ENCODE data around the gene KCNJ10.
A peak's percentile ranks its signal among the peaks of the same experiment; 100 is the strongest.

KCNJ10 gene

DNA sequence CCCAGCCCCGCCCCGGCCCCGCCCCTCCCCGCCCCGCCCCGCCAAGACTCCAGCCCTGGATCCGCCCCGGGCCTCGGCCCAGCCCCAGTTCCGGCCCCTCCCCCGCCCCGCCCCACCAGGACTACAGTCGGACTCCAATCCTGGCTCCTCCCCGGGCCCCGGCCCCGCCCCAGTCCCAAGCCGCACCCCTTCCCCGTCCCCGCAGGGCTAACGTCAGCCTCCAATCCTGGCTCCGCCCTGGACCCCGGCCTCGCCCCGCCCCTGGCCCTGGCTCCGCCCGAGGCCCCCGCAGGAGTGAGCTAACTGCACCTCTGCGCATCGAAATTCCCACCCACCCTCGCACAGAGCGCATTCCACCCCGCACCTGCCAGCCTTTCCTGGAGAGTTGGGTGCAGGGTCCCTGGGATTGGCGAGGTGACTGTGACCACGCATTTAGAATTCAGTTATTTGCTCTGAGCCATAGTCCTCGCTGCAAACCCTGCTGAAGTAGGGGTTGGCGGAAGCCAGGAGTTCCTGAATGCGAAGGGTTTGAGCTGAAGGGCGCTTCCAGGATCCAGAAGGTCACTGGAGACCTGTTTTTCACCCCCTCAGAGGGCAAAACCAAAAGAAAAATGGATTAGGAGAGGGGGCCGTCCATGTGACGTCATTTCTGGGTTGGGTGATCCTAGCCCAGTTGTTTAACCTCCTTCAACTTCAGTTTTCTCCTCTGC is 29.0 kb upstream of the KCNJ10 start:
- DNase-seq, result peak; percentile 99

DNA sequence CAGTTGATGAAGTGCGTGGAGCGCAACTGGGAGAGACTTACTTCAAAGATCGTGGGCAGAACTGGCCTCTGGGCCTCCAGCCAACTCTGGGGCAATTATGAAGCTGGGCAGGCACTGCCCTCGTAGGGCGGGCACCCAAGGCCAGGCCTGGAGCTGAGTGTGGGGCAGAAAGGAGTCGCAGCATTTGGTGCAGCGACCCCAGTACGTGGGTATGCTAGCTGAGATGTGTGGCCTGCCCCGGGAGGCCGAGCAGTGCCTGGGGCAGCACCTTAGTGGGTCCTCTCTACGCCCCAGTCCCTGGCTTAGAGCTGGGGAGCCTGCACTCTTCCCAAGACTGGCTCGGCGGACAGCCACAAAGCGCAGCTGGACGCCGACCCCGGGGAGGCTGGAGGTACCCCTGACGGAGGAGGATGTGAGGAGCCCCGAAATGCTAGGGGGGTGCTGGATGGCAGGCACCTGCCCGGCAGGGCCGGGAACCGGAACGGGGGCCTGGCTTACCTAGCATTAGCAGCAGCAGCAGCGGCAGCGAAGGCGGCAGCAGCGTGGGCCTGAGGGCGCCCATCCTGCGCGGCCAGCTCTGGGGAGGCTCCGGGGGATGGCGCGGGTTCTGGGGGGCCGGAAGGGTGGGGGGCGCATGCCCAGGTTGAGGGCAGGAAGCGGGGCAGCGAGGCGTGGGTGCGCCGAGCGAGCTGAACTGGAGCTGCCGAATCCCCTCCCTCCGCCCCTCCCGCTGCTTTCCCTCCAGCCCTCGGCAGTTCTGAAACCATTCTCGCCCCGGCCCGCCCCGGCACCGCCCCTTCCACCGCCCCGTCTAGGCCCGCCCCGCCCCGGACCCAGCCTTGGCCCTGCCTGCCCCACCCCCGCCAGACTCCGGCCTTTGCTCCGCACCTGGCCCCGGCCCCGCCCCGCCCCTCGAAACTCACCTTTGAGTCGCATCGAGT is 28.2 kb upstream of the KCNJ10 start, which contains the start of gene IGSF8:
Gene IGSF8, minus strand, starts transcription at position 709 of the 941 bp plus-strand sequence. Its CDS starts 147 bp downstream, at position 562.
- peak; percentile 93 for DNase-seq

DNA sequence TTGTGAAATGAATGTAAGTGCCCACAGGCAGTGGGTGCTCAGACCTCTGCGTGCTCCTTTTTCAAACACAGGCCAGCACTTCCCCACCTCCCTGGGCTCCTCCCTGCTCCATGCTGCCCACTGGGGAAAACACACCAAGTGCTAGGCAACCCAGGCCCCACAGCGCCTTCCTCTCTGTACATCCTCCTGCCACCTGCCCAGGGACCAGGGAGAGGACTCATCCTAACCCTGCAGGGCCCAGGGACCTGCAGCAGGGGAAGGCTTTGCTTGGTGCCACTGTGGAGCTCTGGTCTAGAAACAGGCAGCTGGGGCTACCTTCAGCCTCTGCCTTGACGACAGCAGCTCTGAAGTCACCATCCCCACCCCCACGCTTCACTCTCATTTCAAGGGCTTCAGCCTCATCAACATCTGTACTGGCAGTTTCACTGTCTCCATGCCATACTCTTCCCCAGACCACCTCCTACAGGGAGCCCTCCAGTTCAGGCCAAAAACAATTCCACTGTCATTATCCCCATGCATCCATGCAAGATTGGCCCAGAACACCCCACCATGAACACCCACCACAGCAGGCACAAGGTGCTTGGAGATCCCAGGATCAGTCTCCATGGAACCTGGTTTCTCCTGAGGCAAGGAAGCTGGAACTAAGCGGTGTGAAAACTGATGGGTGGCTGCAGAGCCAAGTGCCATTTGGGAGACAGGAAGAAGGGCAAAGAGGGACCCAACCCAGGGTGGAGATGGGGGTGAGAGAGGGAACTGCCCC is 27.4 kb upstream of the KCNJ10 start:
- no peak for DNase-seq

DNA sequence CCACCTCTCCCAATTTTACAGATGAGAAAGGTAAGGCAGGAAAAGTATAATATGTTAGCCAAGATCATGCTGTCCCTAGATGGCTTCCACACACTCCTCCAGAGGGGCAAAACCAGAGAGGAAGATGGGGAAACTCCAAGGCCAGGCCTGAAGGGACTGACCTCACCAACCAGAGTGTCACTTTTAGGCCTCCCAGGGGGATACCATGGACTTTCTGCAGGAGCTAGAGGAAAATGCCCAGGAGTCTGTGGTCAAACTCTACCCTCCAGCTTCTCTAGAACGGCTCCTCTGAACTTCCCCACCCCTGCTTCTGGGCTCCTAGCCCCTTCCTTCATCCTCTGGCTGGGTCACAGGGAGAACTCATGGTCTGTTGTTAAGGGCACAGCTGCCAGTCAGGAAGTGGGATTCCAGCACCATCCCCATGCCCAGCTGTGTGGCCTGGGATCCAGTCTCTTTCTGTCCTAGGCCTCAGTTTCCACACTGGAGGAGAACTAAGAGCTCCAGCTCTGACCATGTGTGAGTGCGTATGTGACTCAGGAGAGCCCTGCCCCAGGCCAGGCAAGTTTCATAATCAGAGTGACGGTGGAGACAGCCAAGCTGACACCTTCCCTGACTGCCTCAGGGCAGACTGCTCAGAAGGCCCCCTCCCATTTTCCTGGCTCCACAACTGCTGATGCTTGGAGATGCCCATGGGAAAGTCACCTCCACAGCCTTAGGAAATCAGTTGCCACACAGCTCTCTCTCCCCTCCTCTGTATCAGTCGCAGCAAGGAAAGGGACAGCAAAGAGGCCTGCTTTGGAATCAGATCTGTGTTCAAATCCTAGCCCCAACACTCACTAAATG is 26.5 kb upstream of the KCNJ10 start:
- no peak for DNase-seq

DNA sequence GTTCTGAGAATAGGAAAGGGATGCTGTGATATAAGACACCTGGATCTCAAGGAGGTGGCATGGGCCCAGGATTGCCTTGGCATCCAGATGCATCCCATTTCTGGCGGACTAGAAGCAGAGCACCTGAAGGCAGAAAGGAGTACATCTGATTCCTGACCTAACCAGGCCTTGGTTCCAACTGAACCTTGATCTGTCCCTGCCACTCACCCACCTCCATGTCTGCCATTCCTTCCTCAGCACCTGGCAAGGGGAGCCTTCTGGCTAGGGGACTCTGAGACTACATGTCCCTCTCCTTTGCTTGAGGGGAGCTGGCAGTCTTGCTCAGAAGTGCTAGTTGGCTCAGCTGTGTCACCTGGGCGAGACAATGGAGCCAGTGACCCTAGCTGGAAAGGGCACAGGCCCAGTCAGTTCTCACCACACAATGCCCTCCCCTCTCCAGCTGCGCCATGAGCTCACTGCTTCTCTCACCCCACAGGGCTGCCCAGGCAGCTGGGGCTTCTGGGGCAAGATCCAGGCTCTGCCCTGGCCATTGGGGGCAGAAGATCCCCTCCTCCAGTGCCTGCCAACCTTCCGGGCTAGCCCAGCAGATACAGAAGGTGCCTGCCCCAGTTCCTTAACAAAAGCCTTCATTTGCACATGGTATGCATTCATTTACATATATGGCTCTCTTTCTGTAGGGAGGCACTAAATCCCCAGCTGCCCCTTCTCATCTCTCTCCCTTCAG is 25.6 kb upstream of the KCNJ10 start:
- DNase-seq, result no peak

DNA sequence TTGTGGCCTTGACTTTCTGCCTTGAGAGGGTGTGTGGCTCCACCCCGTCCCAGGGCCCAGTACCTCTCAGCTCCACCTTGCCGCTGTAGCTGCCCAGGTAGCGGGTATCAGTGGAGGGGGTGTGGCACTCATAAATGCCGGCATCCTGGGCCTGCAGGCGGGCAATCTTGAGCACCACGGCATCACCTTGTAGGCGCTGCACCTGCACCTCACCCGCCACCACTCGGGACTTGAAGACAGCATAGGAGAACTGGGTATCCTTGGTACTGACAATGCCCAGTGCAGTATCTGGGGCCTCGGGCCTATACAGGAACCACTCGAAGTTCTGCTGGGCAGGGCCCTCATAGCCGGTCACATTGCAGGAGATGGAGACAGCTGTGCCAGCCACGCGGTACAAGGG is 24.8 kb upstream of the KCNJ10 start:
- no peak for DNase-seq

DNA sequence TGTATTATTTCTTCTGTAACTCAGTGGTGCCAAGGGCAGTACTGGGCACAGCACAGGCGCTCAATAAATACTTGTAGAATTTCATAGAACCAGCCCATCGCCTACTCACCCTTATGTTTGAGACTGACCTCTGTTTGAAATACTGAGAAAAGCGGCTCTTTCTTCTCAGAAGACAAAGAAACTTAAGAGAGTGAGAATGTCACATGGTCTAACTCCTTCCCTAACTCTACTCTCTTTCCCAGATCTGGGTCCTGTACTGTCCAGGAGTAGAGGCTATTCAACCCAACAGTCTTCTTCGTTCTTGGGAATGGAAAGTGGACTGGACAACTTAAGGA is 24.3 kb upstream of the KCNJ10 start:
- DNase-seq, result no peak

DNA sequence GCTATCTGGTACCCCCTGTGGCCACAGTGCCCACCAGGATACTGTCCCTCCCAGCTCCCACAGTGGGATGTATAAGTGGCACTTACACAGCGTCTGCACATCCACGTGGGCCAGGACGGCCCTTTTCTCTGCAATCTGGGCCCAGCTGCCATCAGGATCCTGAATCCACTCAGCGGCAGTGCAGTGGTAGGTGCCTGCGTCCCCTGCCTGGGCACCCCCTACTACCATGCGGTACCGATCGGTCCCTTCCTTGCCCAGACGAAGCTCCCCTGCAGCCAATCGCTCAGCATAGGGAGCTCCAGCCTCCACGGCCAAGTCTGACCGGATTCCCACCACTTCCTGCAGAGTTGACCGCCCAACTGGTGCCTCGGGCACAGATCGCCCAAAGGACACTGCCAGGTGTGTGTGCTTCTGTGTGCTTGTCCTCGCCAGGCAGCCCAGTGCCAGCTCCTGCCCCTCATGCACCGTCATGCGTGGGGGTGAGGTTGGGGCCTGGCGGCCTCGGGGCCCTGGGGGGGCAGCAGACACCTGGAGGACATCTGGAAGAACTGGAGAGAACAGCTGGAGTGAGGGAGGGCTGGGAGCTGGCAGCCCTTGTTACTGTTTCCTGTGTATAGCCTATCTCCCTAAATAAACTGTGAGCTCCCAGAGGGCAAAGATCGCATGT is 23.8 kb upstream of the KCNJ10 start:
- DNase-seq, result no peak

DNA sequence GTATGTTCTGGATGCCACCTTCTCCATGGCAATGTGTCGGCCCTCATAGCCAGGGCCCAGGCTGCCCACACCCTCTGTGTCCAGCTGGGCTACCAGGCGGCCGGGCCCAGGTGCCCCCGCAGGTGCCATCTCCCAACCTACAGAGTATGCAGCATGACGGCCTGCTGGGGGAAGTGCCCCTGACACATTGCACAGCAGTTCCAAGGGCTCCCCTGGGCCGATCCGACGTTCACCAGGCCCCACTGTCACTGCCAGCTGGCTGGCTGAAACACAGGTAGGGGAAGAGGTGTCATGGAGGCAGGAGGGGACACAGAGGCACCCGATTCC is 23.1 kb upstream of the KCNJ10 start:
- DNase-seq, result no peak

DNA sequence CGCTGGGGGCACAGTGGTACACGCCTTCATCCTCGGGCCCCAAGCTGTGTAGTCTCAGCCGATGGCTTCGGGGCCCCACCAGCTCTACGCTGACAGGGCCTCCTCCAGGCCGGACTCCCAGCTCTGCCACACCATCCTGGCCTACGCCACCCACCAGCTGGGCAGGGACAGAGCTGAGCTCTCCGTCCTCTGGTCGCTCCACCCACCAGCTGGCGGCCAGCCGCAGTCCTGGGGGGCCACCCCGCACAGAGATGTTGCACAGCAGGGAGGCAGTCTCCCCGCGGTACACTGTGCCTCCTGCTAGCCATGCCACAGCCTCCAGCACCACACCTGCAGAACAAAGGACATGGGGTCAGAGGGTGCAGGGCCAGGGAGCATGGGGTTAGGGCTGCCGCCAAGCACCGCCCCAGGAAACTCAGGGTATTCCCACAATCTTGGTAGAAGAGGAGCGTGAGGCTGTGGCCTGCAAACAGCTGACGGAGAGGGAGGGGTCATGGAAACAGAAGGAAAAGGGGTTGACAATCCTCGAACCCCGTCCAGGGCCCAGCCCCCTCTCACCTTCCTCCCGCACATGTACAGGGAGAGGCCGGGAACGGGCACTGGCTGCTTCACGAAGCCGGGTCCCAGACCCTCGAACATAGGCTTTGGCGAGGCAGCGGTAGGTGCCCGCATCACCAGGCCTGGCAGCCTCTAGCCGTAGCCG is 22.6 kb upstream of the KCNJ10 start:
- no peak for DNase-seq

DNA sequence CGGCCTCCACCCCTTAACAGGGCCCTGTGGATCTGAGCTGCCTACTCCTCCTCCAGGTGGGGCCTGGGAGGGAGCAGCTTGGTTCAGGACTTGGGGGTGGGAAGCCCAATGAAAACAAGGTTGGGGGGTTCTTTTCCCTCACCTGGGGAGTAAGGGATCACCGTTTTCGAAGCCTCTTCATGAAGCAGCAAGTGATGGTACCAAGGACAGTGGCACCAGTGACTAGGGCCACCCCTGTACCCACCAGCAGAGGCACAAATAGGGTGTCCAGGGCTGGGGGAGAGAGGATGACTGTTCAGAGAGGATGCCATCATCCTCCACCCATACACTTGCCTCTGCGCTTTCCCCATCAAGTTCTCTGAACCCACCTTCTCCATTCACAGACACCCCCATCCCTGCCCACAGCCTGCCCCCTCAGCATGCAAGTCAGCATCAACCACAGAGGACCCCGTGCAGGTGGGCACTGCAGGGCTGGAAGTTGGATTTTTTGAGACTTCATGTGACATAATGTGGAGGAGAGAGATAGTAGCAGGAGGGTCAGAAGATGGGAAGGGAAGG is 21.8 kb upstream of the KCNJ10 start:
- no peak for DNase-seq

DNA sequence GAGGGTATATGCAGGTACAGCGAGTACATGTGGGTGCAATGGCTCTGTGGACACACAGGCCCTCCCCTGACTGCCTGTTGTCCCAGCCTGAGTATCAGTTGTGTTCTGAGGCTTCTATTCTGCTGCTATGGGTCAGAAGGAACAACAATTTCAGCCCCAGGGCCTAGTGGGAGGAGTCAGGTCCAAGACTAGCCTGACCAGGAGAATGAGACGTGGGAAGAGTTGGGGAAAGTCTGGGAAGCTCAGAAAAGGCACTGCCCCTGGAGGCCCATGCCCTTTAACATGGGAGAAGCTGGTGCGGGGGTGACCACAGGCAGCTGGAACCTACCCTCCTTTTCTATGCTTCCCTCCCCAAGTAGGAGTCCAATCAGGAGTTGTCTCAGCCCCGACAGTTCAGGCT is 20.8 kb upstream of the KCNJ10 start:
- DNase-seq, result no peak

DNA sequence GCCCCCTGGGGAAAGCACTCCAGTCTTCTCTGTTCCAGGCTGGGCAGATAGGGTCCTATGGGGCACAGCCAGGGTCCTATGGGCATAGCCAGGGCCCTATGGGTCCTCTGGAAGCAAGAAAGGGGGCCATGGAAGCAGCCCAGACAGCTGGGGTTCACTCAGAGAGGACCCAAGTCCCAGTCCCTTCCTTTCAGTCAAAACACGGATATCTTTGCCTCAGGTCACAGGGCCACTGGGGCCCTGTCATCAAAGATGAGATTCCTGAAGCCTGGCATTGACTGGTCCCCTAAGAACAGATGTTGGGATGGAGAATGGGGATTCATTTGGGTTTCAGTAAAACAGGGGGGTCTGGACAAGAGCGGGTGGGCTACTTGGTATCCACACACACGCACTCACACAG is 19.9 kb upstream of the KCNJ10 start:
- no peak for DNase-seq

DNA sequence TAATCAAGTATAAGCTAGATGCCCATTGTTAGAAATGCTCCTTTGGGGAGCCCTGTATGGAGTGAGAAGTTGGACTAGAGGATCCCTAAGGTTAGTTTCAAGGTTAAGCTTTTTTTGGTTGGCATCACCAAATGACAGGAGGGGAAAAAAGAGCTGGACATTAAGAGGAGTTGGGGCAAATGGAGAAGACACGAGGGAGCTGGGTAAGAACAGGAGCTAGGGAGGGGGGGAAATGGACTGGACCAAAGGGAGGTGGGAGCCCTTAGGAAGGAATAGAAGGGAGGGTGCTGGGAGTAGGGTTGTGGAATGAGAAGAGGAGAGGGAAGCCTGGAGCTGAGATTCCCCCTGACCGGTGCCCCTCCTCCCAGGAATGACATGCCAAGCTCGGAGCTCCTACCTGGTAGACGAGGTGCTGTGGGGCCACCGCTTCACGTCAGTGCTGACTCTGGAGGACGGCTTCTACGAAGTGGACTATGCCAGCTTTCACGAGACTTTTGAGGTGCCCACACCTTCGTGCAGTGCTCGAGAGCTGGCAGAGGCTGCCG is 17.2 kb upstream of the KCNJ10 start:
- DNase-seq, result no peak

DNA sequence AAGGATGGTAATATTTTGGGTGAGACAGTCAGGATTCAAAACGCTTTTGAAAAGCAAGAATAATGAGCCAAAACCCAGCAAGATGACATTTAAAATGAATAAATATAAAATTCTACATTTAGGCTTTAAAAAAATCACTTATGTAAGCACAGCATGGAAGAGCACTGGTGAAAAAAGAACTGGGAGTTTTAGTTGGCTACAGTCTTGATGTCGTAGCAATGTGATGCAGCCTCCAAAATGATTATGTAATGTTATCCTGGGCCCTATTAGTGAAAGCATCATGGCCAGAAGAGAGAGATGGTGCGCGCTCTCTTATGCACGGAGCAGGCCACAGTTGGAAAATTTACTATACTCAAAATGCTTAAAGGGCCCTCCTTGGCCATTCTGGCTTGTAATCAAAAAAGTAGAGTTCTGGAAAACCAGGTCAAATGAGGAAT is 16.5 kb upstream of the KCNJ10 start:
- DNase-seq, result no peak

DNA sequence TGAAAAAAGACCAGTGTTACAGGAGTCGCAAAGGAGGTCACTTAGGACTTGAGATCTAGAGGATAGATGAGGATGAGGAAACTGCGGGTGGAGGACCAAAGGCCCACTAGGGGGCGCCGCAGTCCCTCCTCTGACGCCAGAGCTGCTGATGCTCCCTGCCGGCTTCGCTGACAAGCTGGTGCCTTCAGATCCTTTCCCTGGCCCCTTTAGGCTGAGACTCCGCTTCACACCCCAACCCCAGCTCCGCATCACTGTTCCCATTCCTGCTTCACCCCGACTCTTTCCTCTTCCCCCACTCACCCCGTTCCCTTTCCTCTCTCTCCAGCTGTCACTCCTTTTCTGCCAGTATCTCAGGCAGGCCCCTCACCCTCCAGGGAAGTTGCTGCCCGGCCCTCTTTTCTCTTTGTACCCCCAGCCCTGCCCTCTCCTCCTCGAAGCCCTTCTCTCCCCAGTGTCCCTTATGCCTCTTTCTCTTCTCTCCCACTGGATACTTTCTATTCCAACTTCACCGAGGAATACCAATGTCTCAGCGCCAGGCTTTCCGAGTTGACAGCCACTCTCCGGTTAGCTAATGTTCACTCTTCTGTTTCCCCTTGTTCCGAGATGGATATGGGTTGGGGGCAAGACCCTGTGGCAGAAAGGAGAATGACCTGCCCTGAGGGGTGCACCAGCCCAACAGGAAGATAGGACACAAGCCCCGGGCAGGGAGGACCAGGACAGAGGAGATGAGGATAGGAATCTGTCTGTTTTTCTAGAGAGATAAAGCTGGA is 15.9 kb upstream of the KCNJ10 start:
- peak; percentile 72 for DNase-seq

DNA sequence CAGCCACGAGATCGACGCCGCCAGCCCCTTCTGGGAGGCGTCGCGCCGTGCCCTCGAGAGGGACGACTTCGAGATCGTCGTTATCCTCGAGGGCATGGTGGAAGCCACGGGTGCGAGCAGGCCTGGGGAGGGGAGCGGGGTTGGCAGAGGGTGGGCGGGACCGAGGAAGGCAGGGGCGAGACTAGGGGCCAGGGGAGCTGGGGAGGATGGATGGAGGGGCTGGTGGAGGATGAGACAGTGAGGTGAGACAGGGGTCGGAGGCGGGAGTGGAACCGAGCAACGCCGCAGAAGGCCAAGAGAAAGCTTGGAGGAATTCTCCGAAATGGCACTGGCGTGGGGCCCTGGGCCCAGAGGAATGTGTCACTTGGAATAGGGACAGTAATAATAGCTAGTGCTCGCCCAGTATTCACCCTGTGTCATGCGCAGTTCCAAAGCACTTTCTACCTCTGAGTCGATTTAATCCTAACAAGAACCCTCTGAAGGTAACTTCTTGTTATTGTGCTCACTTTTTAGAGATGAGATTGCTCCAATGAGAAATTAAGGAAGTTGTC is 14.9 kb upstream of the KCNJ10 start:
- DNase-seq, result no peak

DNA sequence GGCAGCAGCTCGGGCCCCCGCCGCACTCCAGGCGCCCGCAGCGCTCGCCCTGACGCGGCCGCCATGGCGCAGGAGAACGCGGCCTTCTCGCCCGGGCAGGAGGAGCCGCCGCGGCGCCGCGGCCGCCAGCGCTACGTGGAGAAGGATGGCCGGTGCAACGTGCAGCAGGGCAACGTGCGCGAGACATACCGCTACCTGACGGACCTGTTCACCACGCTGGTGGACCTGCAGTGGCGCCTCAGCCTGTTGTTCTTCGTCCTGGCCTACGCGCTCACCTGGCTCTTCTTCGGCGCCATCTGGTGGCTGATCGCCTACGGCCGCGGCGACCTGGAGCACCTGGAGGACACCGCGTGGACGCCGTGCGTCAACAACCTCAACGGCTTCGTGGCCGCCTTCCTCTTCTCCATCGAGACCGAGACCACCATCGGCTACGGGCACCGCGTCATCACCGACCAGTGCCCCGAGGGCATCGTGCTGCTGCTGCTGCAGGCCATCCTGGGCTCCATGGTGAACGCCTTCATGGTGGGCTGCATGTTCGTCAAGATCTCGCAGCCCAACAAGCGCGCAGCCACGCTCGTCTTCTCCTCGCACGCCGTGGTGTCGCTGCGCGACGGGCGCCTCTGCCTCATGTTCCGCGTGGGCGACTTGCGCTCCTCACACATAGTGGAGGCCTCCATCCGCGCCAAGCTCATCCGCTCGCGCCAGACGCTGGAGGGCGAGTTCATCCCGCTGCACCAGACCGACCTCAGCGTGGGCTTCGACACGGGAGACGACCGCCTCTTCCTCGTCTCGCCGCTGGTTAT is 14.2 kb upstream of the KCNJ10 start:
- DNase-seq, result peak; percentile 72

Data from activated gamma-delta T cell treated with Interleukin-2 at 50 U/mL for 16 hours (primary cell).